Heart left ventricle (tissue), 13 donors: ENCODE data around the gene SPEG.

Experiments
- POLR2A ChIP-seq, 2 donors: fragments of 450-650 bp; IDR thresholded peaks; one replicate each; pipeline ENCODE4 v1.6.1; 2017; ENCODE audit warnings: antibody characterized with exemption in 2 of 2, mild to moderate bottlenecking in 2 of 2, moderate library complexity in 2 of 2
- TF ChIP-seq, protein P1 (sequence below), 12 donors: fragments of 200-600 bp; sonication (generic) in 4 of 12; IDR thresholded peaks; one replicate each; pipeline versions ENCODE4 v1.5.0 to v1.8.0; 2018 to 2022; ENCODE audit warnings: antibody characterized with exemption in 12 of 12, mild to moderate bottlenecking in 5 of 12
- donor health status: ischemic (EF 13 %, LVEDD 7.1; RV severe dilation, severe dysfunction).
- donor health status: DM: no; HTN: yes; CAD: no.
- donor health status: DM: no; HTN: no; CAD: no.
- donor health status: ischemic (EF 25% LVEDD 6.9; RV normal size, moderate dysfunction).
- donor health status: ischemic (EF 25% LVEDD 5.7; RV mildly dilated, moderate dysfunction).
- donor health status: ischemic (EF 35%, LVEDD 5.7; RV mildly dilated, moderate dysfunction).
- donor health status: nonischemic (EF 11% LVEDD 7.7; RV severe dilation, severe dysfunction).
- donor health status: DM: yes; HTN: yes; CAD: no.
- donor health status: PGD.
- donor health status: ischemic (EF 29% LVEDD 5.4; RV normal size, mild dysfunction).
- donor health status: nonischemic (EF 23%, LVEDD 6.1; RV moderate dilation, normal function).

DNA sequence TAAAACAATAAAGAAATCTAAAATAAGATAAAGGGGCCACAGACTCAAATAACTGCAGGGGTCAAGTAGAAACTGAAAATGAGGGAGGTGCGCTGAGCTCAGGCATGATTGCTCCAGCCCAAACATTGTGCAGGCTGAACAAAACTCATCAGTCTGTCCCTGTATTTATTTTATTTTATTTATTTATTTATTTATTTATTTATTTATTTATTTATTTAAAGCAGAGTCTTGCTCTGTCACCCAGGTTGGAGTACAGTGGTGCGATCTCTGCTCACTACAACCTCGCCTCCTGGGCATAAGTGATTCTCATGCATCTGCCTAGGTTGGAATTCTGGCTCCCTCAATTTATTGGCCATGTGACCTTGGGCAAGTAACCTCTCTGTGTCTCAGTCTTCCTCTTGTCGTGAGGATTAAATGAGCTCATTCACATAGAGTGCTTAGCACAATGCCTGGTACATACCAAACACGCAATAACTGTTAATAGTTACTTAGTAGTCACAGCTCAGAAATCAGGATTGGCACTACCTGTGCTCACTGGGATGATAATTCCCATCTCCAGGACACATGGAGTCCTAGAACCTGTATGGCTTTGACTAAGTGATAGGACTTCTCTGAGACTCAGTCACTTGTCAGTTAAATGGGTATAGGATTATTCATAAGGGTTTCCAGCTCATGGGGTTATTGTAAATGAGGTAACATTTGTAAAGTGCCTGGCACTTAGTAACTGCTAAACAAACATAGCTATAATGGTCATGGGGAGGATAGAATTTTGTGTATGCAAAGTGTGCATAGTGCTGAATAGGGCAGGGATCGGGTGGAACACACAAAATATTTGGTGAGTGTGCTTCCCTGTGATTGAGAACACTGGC lies 6.0 kb downstream of the SPEG start:
- TF ChIP-seq POLR2A (IDR thresholded peaks at IDR 0.05), result no peak
- TF ChIP-seq, protein P1, sequence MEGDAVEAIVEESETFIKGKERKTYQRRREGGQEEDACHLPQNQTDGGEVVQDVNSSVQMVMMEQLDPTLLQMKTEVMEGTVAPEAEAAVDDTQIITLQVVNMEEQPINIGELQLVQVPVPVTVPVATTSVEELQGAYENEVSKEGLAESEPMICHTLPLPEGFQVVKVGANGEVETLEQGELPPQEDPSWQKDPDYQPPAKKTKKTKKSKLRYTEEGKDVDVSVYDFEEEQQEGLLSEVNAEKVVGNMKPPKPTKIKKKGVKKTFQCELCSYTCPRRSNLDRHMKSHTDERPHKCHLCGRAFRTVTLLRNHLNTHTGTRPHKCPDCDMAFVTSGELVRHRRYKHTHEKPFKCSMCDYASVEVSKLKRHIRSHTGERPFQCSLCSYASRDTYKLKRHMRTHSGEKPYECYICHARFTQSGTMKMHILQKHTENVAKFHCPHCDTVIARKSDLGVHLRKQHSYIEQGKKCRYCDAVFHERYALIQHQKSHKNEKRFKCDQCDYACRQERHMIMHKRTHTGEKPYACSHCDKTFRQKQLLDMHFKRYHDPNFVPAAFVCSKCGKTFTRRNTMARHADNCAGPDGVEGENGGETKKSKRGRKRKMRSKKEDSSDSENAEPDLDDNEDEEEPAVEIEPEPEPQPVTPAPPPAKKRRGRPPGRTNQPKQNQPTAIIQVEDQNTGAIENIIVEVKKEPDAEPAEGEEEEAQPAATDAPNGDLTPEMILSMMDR (IDR thresholded peaks at IDR 0.05), result no peak
